PC-3 (cell line): Measurements from ENCODE around the gene MARCHF3. TPM values are rescaled to one million over a fixed set of nuclear protein-coding genes. Genes with fewer than 3 reads are reported as not detected.

Source experiments
- ATAC-seq: fragments of 200-7000 bp; cut with Tn5 transposase; 2 replicates; pipeline ENCODE4 v1.9.1; 2020; ENCODE audit warnings: mild to moderate bottlenecking, moderate library complexity
- BruUV-seq: library from RNA; stranded (reverse); fragments of 400-500 nt; replicated peaks from 2 replicates; lab custom pipeline; 2021; lab: Mats Ljungman, UMichigan
- CTCF ChIA-PET: fragments of 300-600 bp; sonication (Branson Sonifier 250); formaldehyde crosslinking; loops from one replicate; lab custom pipeline; 2022; ENCODE audit warnings: antibody characterized with exemption; lab: Charles Lee
- POLR2A ChIA-PET: fragments of 300-600 bp; sonication (Branson Sonifier 250); formaldehyde crosslinking; loops from one replicate; lab custom pipeline; 2022; ENCODE audit warnings: antibody characterized with exemption; ENCODE audit not compliant: unreplicated experiment; lab: Charles Lee
- DNase-seq: peaks from one replicate; pipeline ENCODE4 v3.0.0-alpha.2; 2015
- H2AFZ ChIP-seq: fragments of 300-600 bp; sonication (generic); 2 replicates; pipeline ENCODE4 v1.6.0; 2016; ENCODE audit warnings: antibody characterized with exemption, low read length
- H3F3A ChIP-seq: fragments of 300-600 bp; sonication (generic); one replicate; pipeline ENCODE4 v1.6.0; 2017; ENCODE audit warnings: antibody characterized with exemption, low read length, control low read depth, mild to moderate bottlenecking; ENCODE audit not compliant: unreplicated experiment
- H3K27ac ChIP-seq: fragments of 300-600 bp; sonication (generic); 2 replicates; pipeline ENCODE4 v1.5.1; 2016; ENCODE audit warnings: mild to moderate bottlenecking, low read length
- H3K27me3 ChIP-seq: fragments of 300-600 bp; sonication (generic); 2 replicates; pipeline ENCODE4 v1.6.1; 2016; ENCODE audit warnings: low read length, mixed read lengths
- H3K36me3 ChIP-seq: fragments of 300-600 bp; sonication (generic); 2 replicates; pipeline ENCODE4 v1.6.1; 2016; ENCODE audit warnings: low read depth, mixed run types, low read length, mixed read lengths
- H3K4me1 ChIP-seq: fragments of 300-600 bp; sonication (generic); 2 replicates; pipeline ENCODE4 v1.5.1; 2016; ENCODE audit warnings: low read length; ENCODE audit not compliant: insufficient read depth
- H3K4me2 ChIP-seq: fragments of 300-600 bp; sonication (generic); 2 replicates; pipeline ENCODE4 v1.6.0; 2016; ENCODE audit warnings: low read length
- H3K4me3 ChIP-seq: fragments of 300-600 bp; sonication (generic); 2 replicates; pipeline ENCODE4 v1.5.1; 2016; ENCODE audit warnings: mild to moderate bottlenecking, low read length, mixed read lengths
- H3K79me2 ChIP-seq: fragments of 300-600 bp; sonication (generic); 2 replicates; pipeline ENCODE4 v1.6.1; 2017; ENCODE audit warnings: low read length, mixed read lengths
- H3K9ac ChIP-seq: fragments of 300-600 bp; sonication (generic); 2 replicates; pipeline ENCODE4 v1.6.0; 2016; ENCODE audit warnings: mild to moderate bottlenecking, low read length
- H3K9me2 ChIP-seq: fragments of 300-600 bp; sonication (generic); replicated peaks from 2 replicates; pipeline ENCODE4 v1.6.1; 2016; ENCODE audit warnings: mixed run types, low read length, mixed read lengths
- H3K9me3 ChIP-seq: fragments of 300-600 bp; sonication (generic); 2 replicates; pipeline ENCODE4 v1.6.1; 2016; ENCODE audit warnings: low read length, mixed read lengths
- H4K20me1 ChIP-seq: fragments of 300-600 bp; sonication (generic); 2 replicates; pipeline ENCODE4 v1.6.1; 2016; ENCODE audit warnings: low read length, mixed read lengths
- CTCF ChIP-seq: fragments of 300-600 bp; sonication (generic); conservative IDR thresholded peaks from 2 replicates; pipeline ENCODE4 v1.5.1; 2017; ENCODE audit warnings: antibody characterized with exemption, low read depth, mild to moderate bottlenecking, low read length
- EZH2 ChIP-seq: fragments of 300-600 bp; sonication (generic); IDR thresholded peaks from one replicate; pipeline ENCODE4 v1.6.1; 2017; ENCODE audit warnings: antibody characterized with exemption, mild to moderate bottlenecking, low read length; ENCODE audit not compliant: unreplicated experiment
- EZH2phosphoT487 ChIP-seq: fragments of 300-600 bp; sonication (generic); IDR thresholded peaks from 2 replicates; pipeline ENCODE4 v1.6.1; 2018; ENCODE audit warnings: mild to moderate bottlenecking, antibody characterized with exemption, low read length, borderline replicate concordance
- intact Hi-C: fragments of 100-400 bp; cut with micrococcal nuclease; formaldehyde crosslinking; loops from 2 replicates; pipeline ENCODE4 v1.9.0; 2023
- total RNA-seq: library from RNA; depleted of rRNA; stranded (reverse); fragments of >200 nt; gene quantifications from 2 replicates; pipeline ENCODE4 v1.2.3, GENCODE V29; 2014

MARCHF3 gene
- total RNA-seq, 1 experiment from 2014 or later, result 2.5 TPM

- no peak for ATAC-seq
- no peaks in the 10 kb centered on the region for H3F3A ChIP-seq
- BruUV-seq, result no TSS peak
- no peaks in the 10 kb centered on the region for H3K9me2 ChIP-seq
- H3K9me3 ChIP-seq, result no peaks in the 10 kb centered on the region
- no peak overlapping the region for H3K27ac ChIP-seq
- ChIA-PET POLR2A (no interaction called here), CTCF (no interaction called here)
- no peak overlapping the region for H3K4me2 ChIP-seq
- no peak overlapping the region for H3K4me3 ChIP-seq
- H3K79me2 ChIP-seq, result no peaks in the 10 kb centered on the region
- no peak overlapping the region for H3K9ac ChIP-seq
- no peak for DNase-seq
- TF ChIP-seq CTCF (no peak), EZH2phosphoT487 (no peak), EZH2 (no peak)
- H3K27me3 ChIP-seq, result no peaks in the 10 kb centered on the region
- no peaks in the 10 kb centered on the region for H3K4me1 ChIP-seq
- H3K36me3 ChIP-seq, result no peaks in the 10 kb centered on the region
- no peak overlapping the region for H2AFZ ChIP-seq
- intact Hi-C loops, result no loop called here
- no peaks in the 10 kb centered on the region for H4K20me1 ChIP-seq
These were observed 14.6 kb downstream of the MARCHF3 start for GRCh38 chr5:127015716-127016115.

GRCh38 chr5:127014573-127014972, 15.8 kb downstream of the MARCHF3 start:
- no peak overlapping the region for H2AFZ ChIP-seq
- no TSS peak for BruUV-seq
- no peak for TF ChIP-seq CTCF
- TF ChIP-seq EZH2, result no peak
- TF ChIP-seq EZH2phosphoT487, result no peak
- no peaks in the 10 kb centered on the region for H3K27me3 ChIP-seq
- H3K9me3 ChIP-seq, result no peaks in the 10 kb centered on the region
- DNase-seq (no peak), ATAC-seq (no peak)
- POLR2A ChIA-PET, result no interaction called here
- H3K9ac ChIP-seq, result no peak overlapping the region
- H3K36me3 ChIP-seq, result no peaks in the 10 kb centered on the region
- H3K79me2 ChIP-seq, result no peaks in the 10 kb centered on the region
- CTCF ChIA-PET, result interaction anchor here (0.6 kb wide), 1 partner anchor 55 kb away, joined by 3 read pairs; no protein-coding TSS in a partner anchor
- H3K4me2 ChIP-seq, result no peak overlapping the region
- intact Hi-C loops, result no loop called here
- H3F3A ChIP-seq, result no peaks in the 10 kb centered on the region
- no peaks in the 10 kb centered on the region for H3K4me1 ChIP-seq
- H3K4me3 ChIP-seq, result no peak overlapping the region
- no peak overlapping the region for H3K27ac ChIP-seq
- no peaks in the 10 kb centered on the region for H4K20me1 ChIP-seq
- H3K9me2 ChIP-seq, result no peaks in the 10 kb centered on the region

GRCh38 chr5:127013407-127013806, 17.0 kb downstream of the MARCHF3 start:
- Histone ChIP-seq H3K27me3 (no peaks in the 10 kb centered on the region), H3K9me2 (no peaks in the 10 kb centered on the region), H3K36me3 (no peaks in the 10 kb centered on the region), H2AFZ (no peak overlapping the region), H3F3A (no peaks in the 10 kb centered on the region), H3K4me1 (no peaks in the 10 kb centered on the region), H4K20me1 (no peaks in the 10 kb centered on the region), H3K4me3 (no peak overlapping the region), H3K9ac (no peak overlapping the region), H3K9me3 (no peaks in the 10 kb centered on the region), H3K4me2 (no peak overlapping the region), H3K79me2 (no peaks in the 10 kb centered on the region), H3K27ac (no peak overlapping the region)
- ATAC-seq (no peak), DNase-seq (no peak)
- no TSS peak for BruUV-seq
- intact Hi-C loops, result no loop called here
- ChIA-PET CTCF (no interaction called here), POLR2A (no interaction called here)
- TF ChIP-seq EZH2 (no peak), EZH2phosphoT487 (no peak), CTCF (no peak)
